Activated T-cell treated with anti-CD3 and anti-CD28 coated beads, Interleukin-2, amount 50 U/mL, for 72 hours (primary cell): Measurements from ENCODE around the gene LMNB1. TPM values are rescaled to one million over a fixed set of nuclear protein-coding genes. Genes with fewer than 3 reads are reported as not detected.
"Not testable (repeated sequence)": the region's sequence is repeated elsewhere in the genome, so short reads cannot be mapped to it uniquely, and the experiment has no call there.

Source experiments
- ATAC-seq, 2 donors: fragments of 150-1000 bp; cut with Tn5 transposase; replicated peaks in 1 of 2; 2 replicates each; pipeline ENCODE4 v1.10.0; 2021; ENCODE audit warnings: moderate library complexity in 2 of 2, mild to moderate bottlenecking in 1 of 2
- DNase-seq, 2 donors: peaks; one replicate each; pipeline ENCODE4 v3.0.0; 2021 to 2022; ENCODE audit warnings: mixed read lengths in 1 of 2
- H3K27ac Mint-ChIP-seq: one replicate; pipeline ENCODE4 v1.8.0; 2022; ENCODE audit warnings: mild to moderate bottlenecking, moderate library complexity, mixed read lengths
- H3K27me3 Mint-ChIP-seq: one replicate; pipeline ENCODE4 v1.8.0; 2022; ENCODE audit warnings: low read depth, mixed read lengths
- H3K36me3 Mint-ChIP-seq, 2 donors: one replicate each; pipeline ENCODE4 v1.8.0; 2022; ENCODE audit warnings: mixed read lengths in 2 of 2, mild to moderate bottlenecking in 1 of 2; ENCODE audit not compliant: insufficient read depth in 2 of 2
- H3K4me1 Mint-ChIP-seq: one replicate; pipeline ENCODE4 v1.8.0; 2022; ENCODE audit warnings: low read depth, mixed read lengths
- H3K4me3 Mint-ChIP-seq, 2 donors: one replicate each; pipeline ENCODE4 v1.8.0; 2022; ENCODE audit warnings: mild to moderate bottlenecking in 2 of 2, mixed read lengths in 2 of 2, moderate library complexity in 2 of 2
- H3K9me3 Mint-ChIP-seq, 2 donors: one replicate each; pipeline ENCODE4 v1.8.0; 2022; ENCODE audit warnings: mixed read lengths in 2 of 2
- total RNA-seq, 2 donors: library from RNA; stranded (reverse); gene quantifications; one replicate each; pipeline ENCODE4 v1.2.3, GENCODE V29; 2022

Gene LMNB1
- total RNA-seq, 2 donors from 2014 or later: 186 to 211 TPM

DNA sequence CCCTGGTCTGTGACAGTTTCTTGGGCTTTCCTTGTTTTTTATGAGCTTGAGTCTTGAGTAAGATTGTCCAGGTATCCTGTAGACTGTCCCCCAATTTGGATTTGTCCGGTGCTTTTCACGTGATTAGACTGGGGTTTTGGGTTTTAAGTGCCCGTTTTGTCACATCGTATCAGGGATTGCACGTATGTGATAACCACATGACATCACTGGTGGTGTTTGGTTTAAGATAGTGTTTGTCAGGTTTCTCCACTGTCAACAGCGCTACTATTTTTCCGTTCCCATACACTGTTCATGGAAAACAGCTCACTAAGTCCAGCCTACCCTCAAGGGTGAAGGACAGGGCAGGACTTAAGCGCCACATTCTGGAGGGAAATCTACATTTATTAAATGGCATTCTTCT, 39.7 kb downstream of the LMNB1 start:
- DNase-seq (no peak), ATAC-seq (no peak)
- Mint-ChIP-seq H3K27ac (peak overlapping the region; percentile 90), H3K4me3 (peak overlapping the region in 1 of 2 donors; percentile 63), H3K9me3 (no peaks in the 10 kb centered on the region), H3K4me1 (peaks cover 25% of the 10 kb centered on the region), H3K36me3 (peaks cover 22 to 53% of the 10 kb centered on the region in 2 donors), H3K27me3 (no peaks in the 10 kb centered on the region)

- peaks cover 23 to 43% of the 10 kb centered on the region in 2 donors for H3K36me3 Mint-ChIP-seq
- no peak overlapping the region for H3K27ac Mint-ChIP-seq
- no peaks in the 10 kb centered on the region for H3K9me3 Mint-ChIP-seq
- DNase-seq (no peak), ATAC-seq (no peak)
- H3K27me3 Mint-ChIP-seq: no peaks in the 10 kb centered on the region
- H3K4me1 Mint-ChIP-seq: peaks cover 8% of the 10 kb centered on the region
- no peak overlapping the region for H3K4me3 Mint-ChIP-seq
Observed at GRCh38 chr5:126818736-126819135, 41.8 kb downstream of the LMNB1 start.

GRCh38 chr5:126819253-126819652, 42.3 kb downstream of the LMNB1 start:
- Mint-ChIP-seq H3K36me3 (peaks cover 22 to 39% of the 10 kb centered on the region in 2 donors), H3K4me3 (no peak overlapping the region), H3K27ac (no peak overlapping the region), H3K9me3 (no peaks in the 10 kb centered on the region), H3K27me3 (no peaks in the 10 kb centered on the region), H3K4me1 (peaks cover 2% of the 10 kb centered on the region)
- DNase-seq: no peak
- no peak for ATAC-seq

DNA sequence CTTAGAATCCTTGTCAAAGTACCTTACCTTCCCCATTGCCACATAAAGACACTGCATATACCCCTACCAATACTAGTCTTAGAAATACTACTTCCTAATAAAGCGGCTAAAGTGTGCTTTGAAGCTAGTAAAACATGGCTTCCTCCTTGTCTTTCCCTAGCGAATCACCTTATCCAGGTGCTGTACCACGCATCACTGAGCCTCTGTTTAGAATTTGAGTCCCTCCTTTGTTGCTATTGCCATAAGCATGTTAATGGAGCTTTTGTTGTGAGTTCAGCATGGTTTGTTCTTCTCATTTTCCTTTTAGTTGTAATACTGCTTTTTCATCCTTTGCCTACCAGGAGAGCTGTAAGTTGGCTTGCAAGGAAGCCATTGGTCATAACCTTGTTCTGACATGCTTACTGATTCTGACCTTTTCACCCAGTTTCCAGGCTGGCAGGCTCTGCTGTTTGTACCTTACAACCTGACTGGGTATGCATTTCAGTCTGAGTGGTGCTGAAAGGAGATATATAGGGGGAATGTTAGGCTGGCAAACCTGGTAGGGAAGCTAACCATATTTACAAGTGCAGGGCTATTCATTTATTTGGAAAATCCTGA, 49.8 kb downstream of the LMNB1 start:
- H3K9me3 Mint-ChIP-seq: no peaks in the 10 kb centered on the region
- DNase-seq (no peak), ATAC-seq (no peak)
- H3K36me3 Mint-ChIP-seq: peaks cover 18 to 52% of the 10 kb centered on the region in 2 donors
- H3K4me3 Mint-ChIP-seq: no peak overlapping the region
- no peak overlapping the region for H3K27ac Mint-ChIP-seq
- H3K27me3 Mint-ChIP-seq: no peaks in the 10 kb centered on the region
- no peaks in the 10 kb centered on the region for H3K4me1 Mint-ChIP-seq

GRCh38 chr5:126829098-126829497, 52.2 kb downstream of the LMNB1 start:
- no peak overlapping the region for H3K4me3 Mint-ChIP-seq

DNA sequence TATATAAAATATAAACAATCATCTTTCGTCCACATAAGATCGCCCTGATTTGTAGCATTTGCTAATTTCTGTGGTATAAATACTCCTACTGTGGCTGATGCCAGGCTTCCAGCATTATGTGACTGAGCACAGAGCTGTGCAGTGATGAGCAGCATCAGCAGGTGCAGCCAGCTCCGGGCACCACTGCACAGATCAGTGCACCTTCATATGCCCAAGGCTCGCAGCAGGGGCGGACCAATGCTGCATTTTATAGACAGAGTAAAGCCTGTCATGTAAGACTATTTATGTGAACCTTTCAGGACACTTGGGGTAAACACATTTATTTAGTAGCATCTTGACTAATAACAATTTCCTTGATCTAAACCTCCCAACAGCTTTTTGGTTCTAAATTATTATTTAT, 53.1 kb downstream of the LMNB1 start:
- DNase-seq: no peak
- H3K4me3 Mint-ChIP-seq: no peak overlapping the region

More at GRCh38 chr5:126829098-126829497, 52.2 kb downstream of the LMNB1 start:
- Mint-ChIP-seq H3K9me3 (no peaks in the 10 kb centered on the region), H3K36me3 (peaks cover 20 to 61% of the 10 kb centered on the region in 2 donors), H3K4me1 (no peaks in the 10 kb centered on the region), H3K27me3 (no peaks in the 10 kb centered on the region), H3K27ac (no peak overlapping the region)
- DNase-seq: no peak
- ATAC-seq: no peak

DNA sequence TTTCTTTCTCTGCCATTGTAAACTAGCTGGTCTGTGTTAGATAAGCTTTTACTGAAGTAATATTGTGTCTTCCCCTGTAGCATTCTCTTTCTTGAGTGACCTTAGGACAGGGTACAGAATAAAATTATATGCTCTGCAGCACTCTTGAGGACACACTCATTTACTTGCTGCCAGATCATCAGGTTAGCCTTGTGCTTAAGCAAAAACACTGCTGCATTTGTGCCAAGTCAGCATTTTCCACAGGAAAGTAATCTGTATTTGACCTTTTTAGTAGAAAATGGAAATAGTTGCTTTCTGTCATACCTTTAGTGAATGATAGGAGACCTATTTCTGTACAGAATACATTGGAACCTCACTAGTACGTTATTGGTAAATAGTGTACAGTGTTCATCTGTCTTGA, 54.2 kb downstream of the LMNB1 start:
- no peaks in the 10 kb centered on the region for H3K4me1 Mint-ChIP-seq
- H3K36me3 Mint-ChIP-seq: peaks cover 19 to 61% of the 10 kb centered on the region in 2 donors
- DNase-seq (no peak), ATAC-seq (no peak)
- H3K27ac Mint-ChIP-seq: peak overlapping the region; percentile 28
- no peak overlapping the region for H3K4me3 Mint-ChIP-seq
- H3K9me3 Mint-ChIP-seq: no peaks in the 10 kb centered on the region
- H3K27me3 Mint-ChIP-seq: no peaks in the 10 kb centered on the region

More for the DNA sequence above, 53.1 kb downstream of the LMNB1 start:
- no peaks in the 10 kb centered on the region for H3K4me1 Mint-ChIP-seq
- H3K36me3 Mint-ChIP-seq: peaks cover 23 to 62% of the 10 kb centered on the region in 2 donors
- H3K9me3 Mint-ChIP-seq: no peaks in the 10 kb centered on the region
- H3K27ac Mint-ChIP-seq: no peak overlapping the region
- no peak for ATAC-seq
- H3K27me3 Mint-ChIP-seq: no peaks in the 10 kb centered on the region

GRCh38 chr5:126836778-126837177, 59.8 kb downstream of the LMNB1 start:
- Mint-ChIP-seq H3K27me3 (no peaks in the 10 kb centered on the region), H3K4me1 (no peaks in the 10 kb centered on the region), H3K9me3 (no peaks in the 10 kb centered on the region), H3K36me3 (peaks cover 9 to 50% of the 10 kb centered on the region in 2 donors), H3K27ac (no peak overlapping the region), H3K4me3 (no peak overlapping the region)
- DNase-seq (no peak), ATAC-seq (no peak)

GRCh38 chr5:126837242-126837641, 60.3 kb downstream of the LMNB1 start:
- Mint-ChIP-seq H3K27me3 (no peaks in the 10 kb centered on the region), H3K36me3 (peaks cover 9 to 50% of the 10 kb centered on the region in 2 donors), H3K9me3 (no peaks in the 10 kb centered on the region), H3K27ac (no peak overlapping the region), H3K4me3 (no peak overlapping the region), H3K4me1 (no peaks in the 10 kb centered on the region)
- DNase-seq: no peak
- no peak for ATAC-seq

DNA sequence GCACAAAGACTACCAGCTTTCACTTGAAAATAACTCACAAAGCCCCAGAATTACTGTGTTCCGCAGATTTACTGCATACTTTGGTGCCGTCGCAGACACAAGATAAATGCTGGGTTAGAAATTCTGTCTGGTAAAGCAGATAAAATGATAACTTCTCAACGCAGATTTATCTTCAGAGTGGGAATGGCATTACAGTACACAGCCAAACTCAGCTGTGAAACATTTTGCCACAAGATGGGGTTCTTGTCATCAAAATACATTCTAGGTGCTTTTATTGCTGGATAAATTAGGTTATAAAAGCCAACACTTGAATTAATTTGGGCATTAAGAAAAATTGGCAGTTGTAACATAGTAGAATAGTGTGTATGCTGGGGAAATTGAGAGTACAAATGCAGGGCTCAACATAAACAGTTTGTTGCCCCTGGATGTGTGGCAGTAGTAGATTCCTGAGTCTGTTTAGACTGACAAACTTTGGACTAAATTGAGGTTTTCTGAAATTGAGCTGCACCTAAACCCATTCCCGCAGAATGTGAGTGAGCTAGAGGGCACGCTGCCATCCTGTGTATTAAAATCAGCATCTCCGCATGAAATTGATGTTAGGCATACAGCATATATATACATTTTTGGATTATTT, 61.1 kb downstream of the LMNB1 start:
- H3K27ac Mint-ChIP-seq: peak overlapping the region; percentile 25
- H3K36me3 Mint-ChIP-seq: peaks cover 9 to 49% of the 10 kb centered on the region in 2 donors
- ATAC-seq (no peak), DNase-seq (no peak)
- H3K9me3 Mint-ChIP-seq: no peaks in the 10 kb centered on the region
- H3K4me1 Mint-ChIP-seq: no peaks in the 10 kb centered on the region
- H3K27me3 Mint-ChIP-seq: no peaks in the 10 kb centered on the region
- no peak overlapping the region for H3K4me3 Mint-ChIP-seq

DNA sequence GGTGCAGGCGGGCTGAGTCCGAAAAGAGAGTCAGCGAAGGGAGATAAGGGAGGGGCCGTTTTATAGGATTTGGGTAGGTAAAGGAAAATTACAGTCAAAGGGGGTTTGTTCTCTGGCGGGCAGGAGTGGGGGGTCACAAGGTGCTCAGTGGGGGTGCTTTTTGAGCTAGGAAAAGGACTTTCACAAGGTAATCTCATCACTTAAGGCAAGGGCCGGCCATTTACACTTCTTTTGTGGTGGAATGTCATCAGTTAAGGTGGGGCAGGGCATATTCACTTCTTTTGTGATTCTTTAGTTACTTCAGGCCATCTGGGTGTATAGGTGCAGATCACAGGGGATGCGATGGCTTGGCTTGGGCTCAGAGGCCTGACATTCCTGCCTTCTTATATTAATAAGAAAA, 62.5 kb downstream of the LMNB1 start:
- H3K27me3 Mint-ChIP-seq, DNase-seq, ATAC-seq, H3K9me3 Mint-ChIP-seq, H3K4me3 Mint-ChIP-seq, H3K4me1 Mint-ChIP-seq: not testable (repeated sequence)
- peaks cover 5 to 38% of the 10 kb centered on the region in 2 donors for H3K36me3 Mint-ChIP-seq
- peak overlapping the region; percentile 61 for H3K27ac Mint-ChIP-seq

- not testable (repeated sequence) for H3K4me3 Mint-ChIP-seq, H3K9me3 Mint-ChIP-seq, H3K27ac Mint-ChIP-seq, H3K27me3 Mint-ChIP-seq, ATAC-seq, DNase-seq
- H3K4me1 Mint-ChIP-seq: peaks cover 30% of the 10 kb centered on the region
- H3K36me3 Mint-ChIP-seq: peaks cover 0 to 13% of the 10 kb centered on the region in 2 donors
Observed at GRCh38 chr5:126843375-126843774, 66.4 kb downstream of the LMNB1 start.

DNA sequence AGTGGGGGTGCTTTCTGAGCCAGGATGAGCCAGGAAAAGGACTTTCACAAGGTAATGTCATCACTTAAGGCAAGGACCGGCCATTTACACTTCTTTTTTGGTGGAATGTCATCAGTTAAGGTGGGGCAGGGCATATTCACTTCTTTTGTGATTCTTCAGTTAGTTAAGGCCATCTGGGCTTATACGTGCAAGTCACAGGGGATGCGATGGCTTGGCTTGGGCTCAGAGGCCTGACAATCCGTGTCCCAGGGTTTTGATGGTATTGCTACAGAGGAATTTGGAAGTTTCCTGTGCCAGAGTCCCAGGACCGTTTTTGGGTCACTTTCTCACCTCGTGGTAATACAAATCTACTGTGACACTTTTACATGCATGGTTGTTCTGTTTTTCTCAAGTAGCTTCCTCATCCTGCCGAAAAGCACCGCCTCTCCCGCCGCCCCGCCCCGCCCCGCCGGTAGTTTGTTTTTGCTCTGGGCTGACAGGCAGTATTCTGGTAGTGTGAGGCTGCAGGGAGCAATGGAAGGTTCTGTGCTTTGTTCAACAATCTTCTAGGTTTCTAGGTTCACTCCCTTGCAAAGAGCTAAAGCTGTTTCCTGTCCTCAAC, 68.6 kb downstream of the LMNB1 start:
- not testable (repeated sequence) for H3K9me3 Mint-ChIP-seq, H3K27me3 Mint-ChIP-seq, H3K4me3 Mint-ChIP-seq, H3K36me3 Mint-ChIP-seq
- peak overlapping the region; percentile 30 for H3K27ac Mint-ChIP-seq
- H3K4me1 Mint-ChIP-seq: peaks cover 30% of the 10 kb centered on the region
- DNase-seq (peak in 1 of 2 donors; percentile 39), ATAC-seq (peak; percentile 59 to 81)
